Measurements from ENCODE around the gene GRK2.
"Not testable (repeated sequence)": the region's sequence is repeated elsewhere in the genome, so short reads cannot be mapped to it uniquely, and the experiment has no call there.

DNA sequence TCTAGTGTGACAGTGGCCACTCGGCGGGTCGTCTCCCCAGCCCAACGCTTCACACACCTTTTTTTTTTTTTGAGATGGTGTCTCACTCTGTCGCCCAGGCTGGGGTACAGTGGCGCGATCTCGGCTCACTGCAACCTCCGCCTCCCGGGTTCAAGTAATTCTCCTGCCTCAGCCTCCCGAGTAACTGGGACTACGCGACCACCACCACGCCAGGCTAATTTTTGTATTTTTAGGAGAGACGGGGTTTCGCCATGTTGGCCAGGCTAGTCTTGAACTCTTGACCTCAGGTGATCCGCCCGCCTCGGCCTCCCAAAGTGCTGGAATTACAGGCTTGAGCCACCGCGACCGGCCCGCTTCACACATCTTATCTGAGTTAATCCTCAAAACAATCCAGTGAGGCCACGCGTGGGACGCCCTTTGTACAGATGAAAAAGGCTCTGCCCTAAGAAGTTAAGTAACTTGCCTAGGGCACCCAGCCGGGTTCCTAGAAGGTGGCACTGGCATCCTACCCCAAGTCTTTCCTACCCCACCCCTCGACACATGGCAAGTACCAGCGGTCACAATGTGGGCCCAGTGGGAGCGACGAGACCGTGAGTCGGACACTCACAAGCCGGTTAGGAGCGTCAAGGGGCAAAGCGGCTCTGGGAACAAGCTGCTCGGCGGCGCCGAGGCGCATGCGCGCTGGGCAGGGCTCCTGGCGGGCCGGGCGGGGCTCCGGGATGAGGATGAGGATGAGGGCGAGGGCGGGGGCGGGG lies 5.2 kb upstream of the GRK2 start:
- not testable (repeated sequence) for TF ChIP-seq CTCF, POLR2A (IDR thresholded peaks at IDR 0.05)

All from body of pancreas (tissue), 4 donors.